Muscle of back (tissue), 13 donors: ENCODE measurements around the gene TMEM184A. TPM values are rescaled to one million over a fixed set of nuclear protein-coding genes. Genes with fewer than 3 reads are reported as not detected.

ENCODE experiments used
- DNase-seq, 3 donors: peaks; one replicate each; pipeline versions ENCODE4 v3.0.0 to v3.0.0-alpha.2; 2013
- long read RNA-seq, 9 donors: transcript quantifications; one replicate each; lab custom pipeline, GENCODE V29; 2026
- polyA plus RNA-seq, 10 donors: library from polyadenylated mRNA; unstranded; fragments of 120-200 nt; gene quantifications; one replicate each; pipeline ENCODE4 v1.2.1, GENCODE V29; 2013; ENCODE audit not compliant: insufficient read length in 10 of 10

Gene TMEM184A
- polyA plus RNA-seq: 1 to 10 TPM in 4 of 10 donors, under 1 TPM in 6; 0.42 to 1.6 (median 0.67) TPM
- long read RNA-seq, donor 1: 0 reads
- long read RNA-seq, donor 2, partial matches to known transcripts: 5 of 5 reads
- long read RNA-seq, donor 2, other reads (novel, unspliced or antisense): 0 of 5 reads
- long read RNA-seq, donor 3: 0 reads
- long read RNA-seq, donor 4: 0 reads
- long read RNA-seq, donor 5: 0 reads
- long read RNA-seq, donor 6: 0 reads
- long read RNA-seq, donor 7: 0 reads
- long read RNA-seq, donor 8: 0 reads
- long read RNA-seq, donor 9: 0 reads

GRCh38 chr7:1555813-1556543 is at the start of gene TMEM184A:
TMEM184A (minus strand) TSS chr7:1556205; CDS start chr7:1555484, 721 bp downstream.
- DNase-seq: no peak

- no peak for DNase-seq
These were observed 48.4 kb upstream of the TMEM184A start for GRCh38 chr7:1604383-1604782.

GRCh38 chr7:1603346-1604225 is 47.6 kb upstream of the TMEM184A start:
- no peak for DNase-seq

GRCh38 chr7:1602386-1602785 is 46.4 kb upstream of the TMEM184A start:
- no peak for DNase-seq

GRCh38 chr7:1601956-1602355 is 46.0 kb upstream of the TMEM184A start:
- DNase-seq: no peak

GRCh38 chr7:1599640-1600395 is 43.8 kb upstream of the TMEM184A start:
- no peak for DNase-seq

- DNase-seq: no peak
These were observed 43.1 kb upstream of the TMEM184A start for GRCh38 chr7:1598961-1599639.

GRCh38 chr7:1598286-1598685 is 42.3 kb upstream of the TMEM184A start:
- DNase-seq: no peak

- DNase-seq: no peak
These were observed 41.8 kb upstream of the TMEM184A start for GRCh38 chr7:1597791-1598190.

- no peak for DNase-seq
These were observed 41.2 kb upstream of the TMEM184A start for GRCh38 chr7:1597066-1597760.

GRCh38 chr7:1596181-1597043 is 40.4 kb upstream of the TMEM184A start:
- no peak for DNase-seq

- no peak for DNase-seq
These were observed 39.6 kb upstream of the TMEM184A start for GRCh38 chr7:1595636-1596035.

- DNase-seq: no peak
These were observed 39.0 kb upstream of the TMEM184A start for GRCh38 chr7:1595027-1595426.

GRCh38 chr7:1593904-1594421 is 38.0 kb upstream of the TMEM184A start:
- no peak for DNase-seq

- no peak for DNase-seq
These were observed 37.3 kb upstream of the TMEM184A start for GRCh38 chr7:1593091-1593866.

GRCh38 chr7:1592299-1592871 is 36.4 kb upstream of the TMEM184A start:
- peak in 1 of 3 donors; percentile 29 for DNase-seq

- peak in 1 of 3 donors; percentile 48 for DNase-seq
These were observed 35.9 kb upstream of the TMEM184A start for GRCh38 chr7:1591876-1592275.

GRCh38 chr7:1591396-1591795 is 35.4 kb upstream of the TMEM184A start:
- DNase-seq: no peak
